ENCODE results near the gene GKN2.

Gene GKN2, protein sequence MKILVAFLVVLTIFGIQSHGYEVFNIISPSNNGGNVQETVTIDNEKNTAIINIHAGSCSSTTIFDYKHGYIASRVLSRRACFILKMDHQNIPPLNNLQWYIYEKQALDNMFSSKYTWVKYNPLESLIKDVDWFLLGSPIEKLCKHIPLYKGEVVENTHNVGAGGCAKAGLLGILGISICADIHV

GRCh38 chr2:68952887-68953521, at the start of gene GKN2:
GKN2 (minus strand) TSS chr2:68952893; CDS start chr2:68952861, 32 bp downstream.
- DNase-seq, result no peak

- DNase-seq, result no peak
Measured at GRCh38 chr2:69001879-69002278, 49.2 kb upstream of the GKN2 start.

- no peak for DNase-seq
Measured at GRCh38 chr2:68997401-68997800, 44.7 kb upstream of the GKN2 start.

- no peak for DNase-seq
Measured at GRCh38 chr2:68995916-68996315, 43.2 kb upstream of the GKN2 start.

GRCh38 chr2:68994864-68995263, 42.2 kb upstream of the GKN2 start:
- DNase-seq, result no peak

DNA sequence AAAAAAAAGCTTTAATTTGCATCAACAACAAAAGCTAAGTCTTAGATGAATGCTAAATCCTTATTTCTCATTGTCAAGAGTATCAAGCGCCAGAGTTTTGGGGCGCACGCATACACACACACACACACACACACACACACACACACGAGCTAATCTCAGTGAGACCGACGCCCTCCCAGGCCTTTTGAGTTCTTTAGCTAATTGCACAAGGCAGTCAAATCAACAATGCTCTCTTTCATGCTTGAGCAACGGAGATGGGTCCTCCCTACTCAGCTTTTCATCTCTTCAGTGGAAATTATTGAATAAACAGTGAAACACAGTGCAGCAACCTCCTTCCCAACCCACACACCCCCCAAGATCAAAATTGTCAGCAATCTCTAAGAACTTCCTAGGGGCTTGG, 41.0 kb upstream of the GKN2 start:
- DNase-seq, result no peak

GRCh38 chr2:68992933-68993332, 40.2 kb upstream of the GKN2 start:
- no peak for DNase-seq

DNA sequence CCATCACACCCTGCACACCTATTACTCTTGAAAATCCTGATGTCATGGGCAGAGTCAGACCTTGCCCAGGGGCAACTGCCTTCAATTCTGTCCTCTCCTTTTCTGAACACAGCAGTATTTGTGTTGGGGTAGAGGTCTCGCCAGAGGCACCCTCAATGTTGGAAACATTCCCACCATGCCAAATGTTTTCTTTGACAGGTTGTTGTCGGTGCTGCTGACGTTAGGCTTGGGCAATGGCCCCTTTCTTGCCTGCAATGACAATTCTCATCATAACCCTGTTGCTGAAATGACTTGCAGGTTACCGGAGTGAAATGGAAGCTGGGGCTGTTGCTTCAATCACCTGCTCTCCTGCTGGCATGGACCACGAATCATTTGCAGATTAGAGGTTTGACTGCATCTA, 39.6 kb upstream of the GKN2 start:
- DNase-seq, result no peak

- no peak for DNase-seq
Measured at GRCh38 chr2:68989035-68989434, 36.3 kb upstream of the GKN2 start.

DNA sequence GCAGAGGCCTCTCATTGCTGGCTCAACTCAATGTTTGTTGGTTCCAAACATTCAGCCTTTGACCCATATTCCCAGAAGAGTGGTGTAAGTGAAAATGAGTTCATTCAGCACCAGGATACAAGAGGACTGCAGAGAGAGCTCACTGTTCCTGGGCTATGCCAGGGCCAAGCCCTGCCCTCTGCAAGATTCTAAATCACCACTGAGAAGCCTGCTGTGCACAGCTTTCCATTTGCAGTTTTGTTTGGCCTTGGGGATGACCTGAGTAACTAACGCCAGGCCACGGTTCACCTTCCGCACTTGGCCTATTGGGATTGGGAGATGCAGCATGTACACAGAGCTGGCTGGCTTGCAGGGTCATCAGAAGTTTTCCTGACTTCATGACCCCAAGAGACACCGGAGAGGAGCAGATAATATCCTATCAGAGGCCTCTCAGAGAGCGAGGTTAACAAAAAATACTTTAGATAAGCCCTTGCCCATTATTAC, 34.4 kb upstream of the GKN2 start:
- no peak for DNase-seq

DNA sequence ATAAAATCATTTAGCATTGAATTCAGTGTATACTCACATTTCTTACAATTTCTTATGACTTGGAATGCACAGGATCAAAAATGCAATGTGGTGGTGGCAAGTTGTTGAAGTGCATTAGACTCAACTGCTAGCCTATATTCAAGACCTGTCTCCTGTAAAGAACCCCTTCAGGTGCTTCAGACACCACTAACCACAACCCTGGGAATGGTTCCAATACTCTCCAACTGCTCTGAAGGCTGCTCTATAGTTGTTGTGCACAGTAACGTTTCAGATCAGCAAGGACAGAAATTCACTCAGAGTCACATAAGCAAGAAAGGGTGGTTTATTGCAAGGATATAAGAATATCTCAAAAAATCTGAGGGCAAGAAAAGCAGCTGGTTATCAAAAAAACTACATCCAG, 28.3 kb upstream of the GKN2 start:
- no peak for DNase-seq

GRCh38 chr2:68978098-68978497, 25.4 kb upstream of the GKN2 start:
- DNase-seq, result no peak

GRCh38 chr2:68977453-68977852, 24.8 kb upstream of the GKN2 start:
- DNase-seq, result no peak

- DNase-seq, result no peak
Measured at GRCh38 chr2:68975844-68976243, 23.2 kb upstream of the GKN2 start.

GRCh38 chr2:68974946-68975665, 22.4 kb upstream of the GKN2 start:
- DNase-seq, result no peak

DNA sequence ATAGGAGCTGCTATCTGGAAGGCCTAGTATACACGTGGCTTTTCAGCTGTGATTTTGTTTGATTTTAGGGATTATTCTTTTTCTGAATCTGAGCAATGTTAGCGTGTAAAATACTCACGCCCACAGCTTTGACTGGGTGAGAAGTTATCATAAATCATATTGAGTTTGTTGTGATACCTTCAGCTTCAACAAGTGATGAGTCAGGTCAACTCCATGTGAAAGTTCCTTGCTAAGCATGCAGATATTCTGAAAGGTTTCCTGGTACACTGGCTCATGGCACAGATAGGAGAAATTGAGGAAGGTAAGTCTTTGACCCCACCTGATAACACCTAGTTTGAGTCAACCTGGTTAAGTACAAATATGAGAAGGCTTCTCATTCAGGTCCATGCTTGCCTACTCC, 21.6 kb upstream of the GKN2 start, which contains the start of gene GKN1:
Gene GKN1, plus strand, starts transcription at position 386 of the 400 bp plus-strand sequence. CDS start 42 bp downstream, outside the sequence.
- no peak for DNase-seq

GRCh38 chr2:68971591-68972231, 19.0 kb upstream of the GKN2 start:
- no peak for DNase-seq

GRCh38 chr2:68970566-68971265, 18.0 kb upstream of the GKN2 start:
- DNase-seq, result no peak

DNA sequence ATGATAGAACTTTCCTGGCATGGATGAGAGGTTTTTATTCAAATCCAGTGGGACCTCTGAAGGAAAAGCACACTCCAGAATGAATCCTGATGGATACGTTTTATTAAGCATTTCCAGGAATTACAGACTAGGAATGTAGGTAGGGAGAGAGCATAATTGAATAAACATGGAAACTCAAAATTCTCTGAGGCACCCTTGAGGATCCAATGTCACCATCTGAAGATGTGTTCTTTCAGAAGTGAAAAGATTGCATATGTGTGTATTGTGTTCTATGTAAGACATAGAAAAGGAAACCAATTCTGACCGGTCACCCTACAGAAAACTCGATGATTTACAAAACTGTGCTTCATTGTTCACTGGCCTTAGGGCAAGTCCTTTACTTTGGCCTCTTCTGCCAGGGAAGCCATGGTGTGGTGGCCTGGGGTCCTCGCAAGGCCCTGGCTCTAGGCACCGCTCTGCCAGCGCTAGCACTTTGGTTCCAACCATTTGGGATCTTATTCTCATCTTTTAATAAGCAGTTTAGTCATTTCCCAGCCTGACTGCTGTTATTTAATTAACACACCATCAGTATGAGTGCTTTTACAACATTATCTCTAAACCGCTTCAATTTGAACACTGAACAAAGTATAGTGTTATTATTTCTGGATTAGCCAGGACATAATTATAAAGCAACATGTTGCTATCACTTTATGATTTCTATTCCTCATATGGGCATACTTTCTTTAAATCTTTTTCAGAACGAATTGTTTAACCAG, 17.2 kb upstream of the GKN2 start:
- DNase-seq, result no peak

- no peak for DNase-seq
Measured at GRCh38 chr2:68968221-68968620, 15.5 kb upstream of the GKN2 start.

- no peak for DNase-seq
Measured at GRCh38 chr2:68964282-68964681, 11.6 kb upstream of the GKN2 start.

GRCh38 chr2:68961380-68961779, 8.7 kb upstream of the GKN2 start:
- DNase-seq, result no peak
